ENCODE measurements around the gene FSTL4.

Gene FSTL4

DNA sequence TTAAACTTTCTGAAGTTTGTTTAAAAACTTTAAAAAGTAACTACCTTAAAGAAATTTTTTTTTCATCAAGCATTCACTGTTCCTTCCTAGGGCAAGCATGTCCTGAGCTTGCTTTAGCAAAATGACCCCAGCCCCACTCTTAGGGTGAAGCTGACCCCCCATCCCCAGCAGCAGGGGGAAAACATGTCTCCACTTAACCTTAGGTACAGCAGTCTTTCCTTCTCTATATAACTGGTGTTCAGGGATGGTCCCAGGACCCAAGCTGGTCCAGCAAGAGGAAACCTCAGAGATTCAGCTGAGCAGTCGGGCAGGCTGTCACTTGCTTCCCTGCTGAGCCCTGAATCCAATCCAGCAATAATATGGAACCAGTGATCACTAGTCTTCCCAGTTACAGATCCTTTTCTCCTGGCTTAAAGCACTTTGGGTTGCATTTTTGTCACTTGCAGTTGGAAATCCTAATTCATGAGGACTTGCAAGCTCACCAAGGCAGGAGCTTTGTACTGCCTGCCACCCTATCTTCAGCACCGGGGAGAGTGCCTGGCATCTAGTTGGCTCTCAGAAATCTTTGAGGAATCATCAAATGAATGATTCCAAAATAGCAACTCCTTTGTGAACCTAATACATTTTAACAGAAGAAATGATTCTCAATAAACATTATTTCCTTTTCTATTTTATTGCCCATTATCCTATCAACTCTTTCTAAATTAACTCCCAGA, 91.2 kb downstream of the FSTL4 start:
- DNase-seq = no peak
- Histone ChIP-seq H3K4me1 (ENCODE audit: low read length) (no peaks in the 10 kb centered on the region), H3F3A (ENCODE audit: insufficient read depth, low read length) (no peaks in the 10 kb centered on the region), H2AFZ (ENCODE audit: low read length) (no peak overlapping the region), H4K20me1 (ENCODE audit: insufficient read depth, low read length) (no peaks in the 10 kb centered on the region), H3K36me3 (replicated peaks; ENCODE audit: insufficient read depth, low read length) (no peaks in the 10 kb centered on the region), H3K4me2 (ENCODE audit: low read depth, low read length) (no peak overlapping the region), H3K27me3 (replicated peaks; ENCODE audit: insufficient read depth, low read length) (no peaks in the 10 kb centered on the region), H3K4me3 (ENCODE audit: low read length) (no peak overlapping the region), H3K79me2 (ENCODE audit: low read length) (no peaks in the 10 kb centered on the region), H3K27ac (ENCODE audit: low read length) (no peak overlapping the region), H3K9ac (ENCODE audit: low read length) (no peak overlapping the region), H3K9me2 (replicated peaks; ENCODE audit: insufficient read depth, low read length) (no peaks in the 10 kb centered on the region), H3K9me3 (replicated peaks; ENCODE audit: insufficient read depth, low read length) (no peaks in the 10 kb centered on the region)
- no peak for TF ChIP-seq EZH2phosphoT487 (IDR thresholded peaks at IDR 0.05; ENCODE audit: low read length)
- TF ChIP-seq, protein P1, sequence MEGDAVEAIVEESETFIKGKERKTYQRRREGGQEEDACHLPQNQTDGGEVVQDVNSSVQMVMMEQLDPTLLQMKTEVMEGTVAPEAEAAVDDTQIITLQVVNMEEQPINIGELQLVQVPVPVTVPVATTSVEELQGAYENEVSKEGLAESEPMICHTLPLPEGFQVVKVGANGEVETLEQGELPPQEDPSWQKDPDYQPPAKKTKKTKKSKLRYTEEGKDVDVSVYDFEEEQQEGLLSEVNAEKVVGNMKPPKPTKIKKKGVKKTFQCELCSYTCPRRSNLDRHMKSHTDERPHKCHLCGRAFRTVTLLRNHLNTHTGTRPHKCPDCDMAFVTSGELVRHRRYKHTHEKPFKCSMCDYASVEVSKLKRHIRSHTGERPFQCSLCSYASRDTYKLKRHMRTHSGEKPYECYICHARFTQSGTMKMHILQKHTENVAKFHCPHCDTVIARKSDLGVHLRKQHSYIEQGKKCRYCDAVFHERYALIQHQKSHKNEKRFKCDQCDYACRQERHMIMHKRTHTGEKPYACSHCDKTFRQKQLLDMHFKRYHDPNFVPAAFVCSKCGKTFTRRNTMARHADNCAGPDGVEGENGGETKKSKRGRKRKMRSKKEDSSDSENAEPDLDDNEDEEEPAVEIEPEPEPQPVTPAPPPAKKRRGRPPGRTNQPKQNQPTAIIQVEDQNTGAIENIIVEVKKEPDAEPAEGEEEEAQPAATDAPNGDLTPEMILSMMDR (IDR thresholded peaks at IDR 0.05; ENCODE audit: low read length) = no peak
- TF ChIP-seq EZH2 (optimal IDR thresholded peaks at IDR 0.05; ENCODE audit: low read depth, low read length) = no peak

DNA sequence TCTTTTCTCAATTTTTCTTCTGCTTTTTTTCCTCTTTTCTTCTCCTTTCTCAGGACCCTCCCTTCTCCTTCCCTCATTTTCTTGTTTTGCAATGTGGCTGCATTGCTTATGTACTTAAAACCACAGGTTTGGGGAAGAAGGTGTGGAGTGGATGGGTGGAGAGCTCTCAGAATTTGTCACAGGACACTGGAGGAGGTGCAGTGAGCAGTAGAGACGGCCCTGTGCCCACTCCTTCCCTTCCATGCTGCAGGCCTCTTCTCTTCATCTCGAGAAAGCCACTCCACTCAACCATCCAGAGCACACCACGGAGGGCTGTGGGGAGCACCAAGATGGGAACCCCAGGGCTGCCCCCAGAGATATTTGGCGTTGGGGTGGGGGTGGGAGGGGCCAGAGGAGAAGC, 92.3 kb downstream of the FSTL4 start:
- no peak overlapping the region for H3K27ac ChIP-seq (ENCODE audit: low read length)
- no peak for TF ChIP-seq EZH2 (optimal IDR thresholded peaks at IDR 0.05; ENCODE audit: low read depth, low read length)
- TF ChIP-seq, protein P1 (IDR thresholded peaks at IDR 0.05; ENCODE audit: low read length) = no peak
- no peak for TF ChIP-seq EZH2phosphoT487 (IDR thresholded peaks at IDR 0.05; ENCODE audit: low read length)
- no peaks in the 10 kb centered on the region for H3K4me1 ChIP-seq (ENCODE audit: low read length)
- H3K4me3 ChIP-seq (ENCODE audit: low read length) = no peak overlapping the region
- H3K9me3 ChIP-seq (replicated peaks; ENCODE audit: insufficient read depth, low read length) = no peaks in the 10 kb centered on the region
- no peaks in the 10 kb centered on the region for H3K79me2 ChIP-seq (ENCODE audit: low read length)
- no peak for DNase-seq
- H3K27me3 ChIP-seq (replicated peaks; ENCODE audit: insufficient read depth, low read length) = no peaks in the 10 kb centered on the region
- H3K36me3 ChIP-seq (replicated peaks; ENCODE audit: insufficient read depth, low read length) = no peaks in the 10 kb centered on the region
- H2AFZ ChIP-seq (ENCODE audit: low read length) = no peak overlapping the region
- no peaks in the 10 kb centered on the region for H4K20me1 ChIP-seq (ENCODE audit: insufficient read depth, low read length)
- no peak overlapping the region for H3K4me2 ChIP-seq (ENCODE audit: low read depth, low read length)
- H3K9ac ChIP-seq (ENCODE audit: low read length) = no peak overlapping the region
- H3F3A ChIP-seq (ENCODE audit: insufficient read depth, low read length) = no peaks in the 10 kb centered on the region
- no peaks in the 10 kb centered on the region for H3K9me2 ChIP-seq (replicated peaks; ENCODE audit: insufficient read depth, low read length)

DNA sequence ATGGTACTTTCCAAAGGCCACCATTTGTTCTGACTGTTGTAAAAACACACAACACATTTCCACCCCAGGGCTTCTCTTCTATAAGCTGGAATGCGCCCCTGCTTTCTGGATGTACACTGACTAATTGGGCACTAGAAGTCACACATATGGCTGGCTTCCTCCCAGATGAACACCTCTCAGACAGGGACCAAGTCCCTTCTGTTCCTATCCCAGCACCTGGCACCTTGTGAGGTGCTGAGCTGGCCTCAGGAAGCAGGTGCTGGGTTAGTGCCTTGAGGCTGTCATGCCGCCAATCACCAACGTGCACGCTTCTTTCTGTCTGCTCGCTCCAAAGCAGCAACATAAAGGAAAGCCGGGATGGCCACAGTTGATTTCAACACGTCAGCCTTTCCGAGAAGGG, 93.2 kb downstream of the FSTL4 start:
- Histone ChIP-seq H3K27ac (ENCODE audit: low read length) (no peak overlapping the region), H3K79me2 (ENCODE audit: low read length) (no peaks in the 10 kb centered on the region), H3K9me3 (replicated peaks; ENCODE audit: insufficient read depth, low read length) (no peaks in the 10 kb centered on the region), H4K20me1 (ENCODE audit: insufficient read depth, low read length) (no peaks in the 10 kb centered on the region), H3K4me1 (ENCODE audit: low read length) (no peaks in the 10 kb centered on the region), H3F3A (ENCODE audit: insufficient read depth, low read length) (no peaks in the 10 kb centered on the region), H3K9ac (ENCODE audit: low read length) (no peak overlapping the region), H2AFZ (ENCODE audit: low read length) (no peak overlapping the region), H3K4me2 (ENCODE audit: low read depth, low read length) (no peak overlapping the region), H3K27me3 (replicated peaks; ENCODE audit: insufficient read depth, low read length) (no peaks in the 10 kb centered on the region), H3K9me2 (replicated peaks; ENCODE audit: insufficient read depth, low read length) (no peaks in the 10 kb centered on the region), H3K4me3 (ENCODE audit: low read length) (no peak overlapping the region), H3K36me3 (replicated peaks; ENCODE audit: insufficient read depth, low read length) (no peaks in the 10 kb centered on the region)
- no peak for DNase-seq
- TF ChIP-seq EZH2 (optimal IDR thresholded peaks at IDR 0.05; ENCODE audit: low read depth, low read length) (no peak), EZH2phosphoT487 (IDR thresholded peaks at IDR 0.05; ENCODE audit: low read length) (no peak)
- TF ChIP-seq, protein P1 (IDR thresholded peaks at IDR 0.05; ENCODE audit: low read length) = no peak
